ENCODE measurements around the gene GLI3.

DNA sequence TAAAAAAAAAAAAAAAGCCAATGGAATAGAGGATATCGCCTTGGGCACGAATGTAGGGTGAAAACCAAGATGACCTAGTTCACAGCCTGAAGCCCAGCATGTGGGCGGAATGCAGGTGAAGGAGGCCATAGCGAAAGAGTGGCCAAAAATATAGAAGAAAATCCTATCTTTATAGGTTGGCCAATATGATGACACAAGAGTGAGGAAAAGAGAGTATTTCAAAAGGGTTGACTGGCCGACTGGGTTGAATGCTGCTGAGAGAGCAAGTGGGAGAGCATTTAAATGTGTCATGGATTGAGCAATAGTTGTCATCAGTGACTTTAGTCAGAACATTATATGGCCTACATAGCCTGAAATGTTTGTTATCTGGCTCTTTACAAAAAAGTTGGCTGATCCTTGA, 17.2 kb upstream of the GLI3 start:
- TF ChIP-seq POLR2AphosphoS5 (IDR thresholded peaks at IDR 0.05; ENCODE audit: low read depth, low read length) (no peak), TAF1 (IDR thresholded peaks at IDR 0.05; ENCODE audit: borderline replicate concordance, insufficient read depth, low read length) (no peak), SIN3A (IDR thresholded peaks at IDR 0.05; ENCODE audit: borderline replicate concordance, insufficient read depth, low read length) (no peak)
- TF ChIP-seq, protein P1, sequence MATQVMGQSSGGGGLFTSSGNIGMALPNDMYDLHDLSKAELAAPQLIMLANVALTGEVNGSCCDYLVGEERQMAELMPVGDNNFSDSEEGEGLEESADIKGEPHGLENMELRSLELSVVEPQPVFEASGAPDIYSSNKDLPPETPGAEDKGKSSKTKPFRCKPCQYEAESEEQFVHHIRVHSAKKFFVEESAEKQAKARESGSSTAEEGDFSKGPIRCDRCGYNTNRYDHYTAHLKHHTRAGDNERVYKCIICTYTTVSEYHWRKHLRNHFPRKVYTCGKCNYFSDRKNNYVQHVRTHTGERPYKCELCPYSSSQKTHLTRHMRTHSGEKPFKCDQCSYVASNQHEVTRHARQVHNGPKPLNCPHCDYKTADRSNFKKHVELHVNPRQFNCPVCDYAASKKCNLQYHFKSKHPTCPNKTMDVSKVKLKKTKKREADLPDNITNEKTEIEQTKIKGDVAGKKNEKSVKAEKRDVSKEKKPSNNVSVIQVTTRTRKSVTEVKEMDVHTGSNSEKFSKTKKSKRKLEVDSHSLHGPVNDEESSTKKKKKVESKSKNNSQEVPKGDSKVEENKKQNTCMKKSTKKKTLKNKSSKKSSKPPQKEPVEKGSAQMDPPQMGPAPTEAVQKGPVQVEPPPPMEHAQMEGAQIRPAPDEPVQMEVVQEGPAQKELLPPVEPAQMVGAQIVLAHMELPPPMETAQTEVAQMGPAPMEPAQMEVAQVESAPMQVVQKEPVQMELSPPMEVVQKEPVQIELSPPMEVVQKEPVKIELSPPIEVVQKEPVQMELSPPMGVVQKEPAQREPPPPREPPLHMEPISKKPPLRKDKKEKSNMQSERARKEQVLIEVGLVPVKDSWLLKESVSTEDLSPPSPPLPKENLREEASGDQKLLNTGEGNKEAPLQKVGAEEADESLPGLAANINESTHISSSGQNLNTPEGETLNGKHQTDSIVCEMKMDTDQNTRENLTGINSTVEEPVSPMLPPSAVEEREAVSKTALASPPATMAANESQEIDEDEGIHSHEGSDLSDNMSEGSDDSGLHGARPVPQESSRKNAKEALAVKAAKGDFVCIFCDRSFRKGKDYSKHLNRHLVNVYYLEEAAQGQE (IDR thresholded peaks at IDR 0.05; ENCODE audit: insufficient read depth in 1 of 2, low read depth in 2 of 2, low read length in 2 of 2), result no peak
